Measurements from ENCODE around the gene SOBP.

The SOBP gene

GRCh38 chr6:107665382-107665781 lies 175.5 kb downstream of the SOBP start:
- no peak overlapping the region for H3K4me3 ChIP-seq (replicated peaks; ENCODE audit: low read depth, low read length)
- peak; percentile 62 for DNase-seq (ENCODE audit: low read depth)
- no peak for TF ChIP-seq CTCF (IDR thresholded peaks at IDR 0.05; ENCODE audit: low read length, missing control alignments)

GRCh38 chr6:107666084-107666980 lies 176.4 kb downstream of the SOBP start:
- peak; percentile 41 for DNase-seq (ENCODE audit: low read depth)

GRCh38 chr6:107666981-107667601 lies 177.2 kb downstream of the SOBP start:
- TF ChIP-seq CTCF (IDR thresholded peaks at IDR 0.05; ENCODE audit: low read length, missing control alignments) = no peak
- DNase-seq (ENCODE audit: low read depth) = no peak
- H3K4me3 ChIP-seq (replicated peaks; ENCODE audit: low read depth, low read length) = no peak overlapping the region

More at GRCh38 chr6:107666084-107666980, 176.4 kb downstream of the SOBP start:
- H3K4me3 ChIP-seq (replicated peaks; ENCODE audit: low read depth, low read length) = no peak overlapping the region
- no peak for TF ChIP-seq CTCF (IDR thresholded peaks at IDR 0.05; ENCODE audit: low read length, missing control alignments)

- TF ChIP-seq CTCF (IDR thresholded peaks at IDR 0.05; ENCODE audit: low read length, missing control alignments) = no peak
- no peak for DNase-seq (ENCODE audit: low read depth)
- no peak overlapping the region for H3K4me3 ChIP-seq (replicated peaks; ENCODE audit: low read depth, low read length)
These were observed 177.9 kb downstream of the SOBP start for GRCh38 chr6:107667790-107668189.

GRCh38 chr6:107668743-107669474 lies 179.0 kb downstream of the SOBP start:
- no peak for TF ChIP-seq CTCF (IDR thresholded peaks at IDR 0.05; ENCODE audit: low read length, missing control alignments)
- H3K4me3 ChIP-seq (replicated peaks; ENCODE audit: low read depth, low read length) = no peak overlapping the region
- DNase-seq (ENCODE audit: low read depth) = no peak

- peak; percentile 75 for DNase-seq (ENCODE audit: low read depth)
- no peak overlapping the region for H3K4me3 ChIP-seq (replicated peaks; ENCODE audit: low read depth, low read length)
- TF ChIP-seq CTCF (IDR thresholded peaks at IDR 0.05; ENCODE audit: low read length, missing control alignments) = no peak
These were observed 180.9 kb downstream of the SOBP start for GRCh38 chr6:107670792-107671199.

Data from fibroblast of pulmonary artery (primary cell).